ENCODE measurements around the gene TTC9B.

DNA sequence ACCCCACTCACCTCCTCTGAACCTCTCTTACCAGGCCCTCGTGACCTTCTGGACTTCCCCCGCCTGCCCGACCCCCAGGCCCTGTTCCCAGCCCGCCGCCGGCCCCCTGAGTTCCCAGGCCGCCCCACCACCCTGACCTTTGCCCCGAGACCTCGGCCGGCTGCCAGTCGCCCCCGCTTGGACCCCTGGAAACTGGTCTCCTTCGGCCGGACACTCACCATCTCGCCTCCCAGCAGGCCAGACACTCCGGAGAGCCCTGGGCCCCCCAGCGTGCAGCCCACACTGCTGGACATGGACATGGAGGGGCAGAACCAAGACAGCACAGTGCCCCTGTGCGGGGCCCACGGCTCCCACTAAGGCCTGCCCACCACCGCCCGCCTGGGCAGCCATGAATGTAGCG, 3.2 kb downstream of the TTC9B start:
- TF ChIP-seq FOXP4 (CRISPR knock-in tag; IDR thresholded peaks at IDR 0.05) (no peak), ZNF671 (CRISPR knock-in tag; IDR thresholded peaks at IDR 0.05) (no peak), TCF7 (CRISPR knock-in tag; IDR thresholded peaks at IDR 0.05; ENCODE audit: low read depth) (no peak), IRF2 (CRISPR knock-in tag; IDR thresholded peaks at IDR 0.05; ENCODE audit: borderline replicate concordance, low read depth) (no peak), ATF3 (CRISPR knock-in tag; conservative IDR thresholded peaks at IDR 0.05) (no peak), NR2C2 (CRISPR knock-in tag; IDR thresholded peaks at IDR 0.05) (no peak), TEAD4 (CRISPR knock-in tag; IDR thresholded peaks at IDR 0.05) (no peak), SMAD3 (CRISPR knock-in tag; IDR thresholded peaks at IDR 0.05; ENCODE audit: borderline replicate concordance) (no peak), NR3C1 (CRISPR knock-in tag; conservative IDR thresholded peaks at IDR 0.05; ENCODE audit: low read depth) (no peak)
- TF ChIP-seq, protein P1, sequence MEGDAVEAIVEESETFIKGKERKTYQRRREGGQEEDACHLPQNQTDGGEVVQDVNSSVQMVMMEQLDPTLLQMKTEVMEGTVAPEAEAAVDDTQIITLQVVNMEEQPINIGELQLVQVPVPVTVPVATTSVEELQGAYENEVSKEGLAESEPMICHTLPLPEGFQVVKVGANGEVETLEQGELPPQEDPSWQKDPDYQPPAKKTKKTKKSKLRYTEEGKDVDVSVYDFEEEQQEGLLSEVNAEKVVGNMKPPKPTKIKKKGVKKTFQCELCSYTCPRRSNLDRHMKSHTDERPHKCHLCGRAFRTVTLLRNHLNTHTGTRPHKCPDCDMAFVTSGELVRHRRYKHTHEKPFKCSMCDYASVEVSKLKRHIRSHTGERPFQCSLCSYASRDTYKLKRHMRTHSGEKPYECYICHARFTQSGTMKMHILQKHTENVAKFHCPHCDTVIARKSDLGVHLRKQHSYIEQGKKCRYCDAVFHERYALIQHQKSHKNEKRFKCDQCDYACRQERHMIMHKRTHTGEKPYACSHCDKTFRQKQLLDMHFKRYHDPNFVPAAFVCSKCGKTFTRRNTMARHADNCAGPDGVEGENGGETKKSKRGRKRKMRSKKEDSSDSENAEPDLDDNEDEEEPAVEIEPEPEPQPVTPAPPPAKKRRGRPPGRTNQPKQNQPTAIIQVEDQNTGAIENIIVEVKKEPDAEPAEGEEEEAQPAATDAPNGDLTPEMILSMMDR (IDR thresholded peaks at IDR 0.05) = no peak
- TF ChIP-seq, protein P2, sequence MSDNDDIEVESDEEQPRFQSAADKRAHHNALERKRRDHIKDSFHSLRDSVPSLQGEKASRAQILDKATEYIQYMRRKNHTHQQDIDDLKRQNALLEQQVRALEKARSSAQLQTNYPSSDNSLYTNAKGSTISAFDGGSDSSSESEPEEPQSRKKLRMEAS (CRISPR knock-in tag; IDR thresholded peaks at IDR 0.05) = no peak
- TF ChIP-seq, protein P3, sequence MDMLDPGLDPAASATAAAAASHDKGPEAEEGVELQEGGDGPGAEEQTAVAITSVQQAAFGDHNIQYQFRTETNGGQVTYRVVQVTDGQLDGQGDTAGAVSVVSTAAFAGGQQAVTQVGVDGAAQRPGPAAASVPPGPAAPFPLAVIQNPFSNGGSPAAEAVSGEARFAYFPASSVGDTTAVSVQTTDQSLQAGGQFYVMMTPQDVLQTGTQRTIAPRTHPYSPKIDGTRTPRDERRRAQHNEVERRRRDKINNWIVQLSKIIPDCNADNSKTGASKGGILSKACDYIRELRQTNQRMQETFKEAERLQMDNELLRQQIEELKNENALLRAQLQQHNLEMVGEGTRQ (CRISPR knock-in tag; IDR thresholded peaks at IDR 0.05) = no peak
